GM12891 (cell line): ENCODE data around the gene CCDC124.
"Not testable (repeated sequence)": the region's sequence is repeated elsewhere in the genome, so short reads cannot be mapped to it uniquely, and the experiment has no call there.

ENCODE experiments used
- POLR2A ChIP-seq: IDR thresholded peaks from 2 replicates; pipeline ENCODE4 v1.6.1; 2011; ENCODE audit warnings: low read depth, low read length, control low read depth
- TAF1 ChIP-seq: IDR thresholded peaks from 2 replicates; pipeline ENCODE4 v1.6.1; 2011; ENCODE audit warnings: low read depth, low read length, control low read depth

DNA sequence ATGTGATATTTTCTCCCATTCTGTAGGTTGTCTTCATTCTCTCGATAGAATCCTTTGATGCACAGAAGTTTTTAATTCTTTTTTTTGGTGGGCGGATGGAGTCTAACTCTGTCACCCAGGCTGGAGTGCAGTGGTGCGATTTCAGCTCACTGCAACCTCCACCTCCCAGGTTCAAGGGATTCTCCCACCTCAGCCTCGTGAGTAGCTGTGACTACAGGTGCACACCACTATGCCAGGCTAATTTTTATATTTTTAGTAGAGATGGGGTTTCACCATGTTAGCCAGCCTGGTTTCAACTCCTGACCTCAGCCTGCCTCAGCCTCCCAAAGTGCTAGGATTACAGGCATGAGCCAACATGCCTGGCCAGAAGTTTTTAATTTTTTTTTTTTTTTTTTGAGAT lies 45.6 kb upstream of the CCDC124 start:
- TF ChIP-seq POLR2A, TAF1: not testable (repeated sequence)
